ENCODE data around the gene ZNF511.
"Not testable (repeated sequence)": the region's sequence is repeated elsewhere in the genome, so short reads cannot be mapped to it uniquely, and the experiment has no call there.

Gene ZNF511

GRCh38 chr10:133318494-133319127 is 9.9 kb downstream of the ZNF511 start:
- no peak for DNase-seq

GRCh38 chr10:133320852-133321422 is 12.2 kb downstream of the ZNF511 start:
- DNase-seq = not testable (repeated sequence)

GRCh38 chr10:133322064-133322709 is 13.5 kb downstream of the ZNF511 start:
- DNase-seq = not testable (repeated sequence)

- no peak for DNase-seq
Measured at GRCh38 chr10:133324198-133324792, 15.6 kb downstream of the ZNF511 start.

GRCh38 chr10:133324857-133325260 is 16.1 kb downstream of the ZNF511 start:
- no peak for DNase-seq

- no peak for DNase-seq
Measured at GRCh38 chr10:133325440-133326222, 16.9 kb downstream of the ZNF511 start.

GRCh38 chr10:133326223-133326551 is 17.5 kb downstream of the ZNF511 start:
- no peak for DNase-seq

GRCh38 chr10:133326745-133327650 is 18.3 kb downstream of the ZNF511 start:
- no peak for DNase-seq

- no peak for DNase-seq
Measured at GRCh38 chr10:133327651-133328357, 19.1 kb downstream of the ZNF511 start.

GRCh38 chr10:133328358-133329343 is 19.9 kb downstream of the ZNF511 start:
- no peak for DNase-seq

GRCh38 chr10:133329491-133330202 is 20.9 kb downstream of the ZNF511 start:
- DNase-seq = no peak

GRCh38 chr10:133332936-133333699 is 24.4 kb downstream of the ZNF511 start:
- DNase-seq = no peak

GRCh38 chr10:133334503-133335245 is 26.0 kb downstream of the ZNF511 start:
- no peak for DNase-seq

- DNase-seq = no peak
Measured at GRCh38 chr10:133335246-133336117, 26.8 kb downstream of the ZNF511 start.

- no peak for DNase-seq
Measured at GRCh38 chr10:133336118-133336576, 27.4 kb downstream of the ZNF511 start.

GRCh38 chr10:133336577-133337369 is 28.1 kb downstream of the ZNF511 start, which contains the start of gene CALY:
Gene CALY (minus strand): TSS chr10:133336896. CDS start chr10:133328989, 7,907 bp downstream.
- DNase-seq = no peak
